ENCODE measurements around the gene SLC25A40. TPM values are rescaled to one million over a fixed set of nuclear protein-coding genes. Genes with fewer than 3 reads are reported as not detected.
"Not testable (repeated sequence)": the region's sequence is repeated elsewhere in the genome, so short reads cannot be mapped to it uniquely, and the experiment has no call there.

The SLC25A40 gene
- total RNA-seq, 1 experiment from 2014 or later, result 38.4 TPM

GRCh38 chr7:87872346-87872745 lies 3.8 kb downstream of the SLC25A40 start:
- no peak for DNase-seq (ENCODE audit: low spot score)

- no peak for DNase-seq (ENCODE audit: low spot score)
Measured at GRCh38 chr7:87870471-87870870, 5.7 kb downstream of the SLC25A40 start.

DNA sequence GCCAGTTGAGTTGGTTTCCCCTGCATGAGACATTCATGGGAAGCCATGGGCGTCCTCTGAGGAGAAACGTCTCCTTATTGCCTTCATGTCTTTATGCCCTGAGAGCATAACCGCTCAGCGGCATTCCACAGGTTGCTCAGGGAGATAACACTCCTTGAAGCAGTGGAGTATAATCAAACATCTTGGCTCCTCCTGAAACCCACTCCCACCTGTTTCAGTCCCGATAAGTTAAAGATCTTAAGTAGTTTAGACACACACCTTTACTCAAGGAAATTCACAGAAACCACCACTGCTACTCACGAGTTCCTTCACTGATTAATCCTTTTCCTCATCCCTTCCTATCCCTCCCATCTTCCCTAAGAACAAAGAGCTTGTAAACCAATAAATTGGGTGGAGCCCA lies 9.6 kb downstream of the SLC25A40 start:
- DNase-seq (ENCODE audit: low spot score), result not testable (repeated sequence)

GRCh38 chr7:87866089-87866488 lies 10.1 kb downstream of the SLC25A40 start:
- no peak for DNase-seq (ENCODE audit: low spot score)

DNA sequence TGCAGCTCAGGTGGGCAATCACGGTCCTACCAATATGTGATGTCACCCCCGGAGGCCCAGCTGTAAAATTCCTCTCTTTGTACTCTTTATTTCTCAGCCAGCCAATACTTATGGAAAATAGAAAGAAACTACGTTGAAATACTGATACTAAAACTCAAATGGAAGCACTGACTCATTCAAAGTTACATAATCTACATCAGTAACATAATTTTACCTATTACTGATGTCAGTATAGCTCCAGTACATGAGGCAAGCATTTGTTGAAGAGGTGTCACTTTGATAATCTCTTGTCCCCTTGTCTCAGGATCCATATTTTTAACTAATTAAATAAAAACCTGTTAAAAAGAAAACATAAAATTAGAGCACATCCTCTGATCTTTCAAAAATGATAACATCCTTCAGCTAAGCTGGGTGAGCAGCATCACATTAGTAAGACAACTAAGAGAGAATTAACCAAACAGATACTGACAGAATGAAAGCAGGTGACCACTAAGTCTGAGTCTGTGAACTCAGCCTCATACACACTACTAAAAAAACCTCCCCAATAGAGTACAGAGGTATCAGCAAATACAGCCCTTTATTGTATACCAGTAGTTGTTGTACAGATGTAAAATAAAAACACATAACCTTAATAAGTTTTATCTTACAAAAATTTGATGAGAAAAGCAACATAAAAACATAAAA lies 17.6 kb downstream of the SLC25A40 start:
- no peak for DNase-seq (ENCODE audit: low spot score)

GRCh38 chr7:87853237-87853864 lies 22.8 kb downstream of the SLC25A40 start:
- DNase-seq (ENCODE audit: low spot score), result no peak

DNA sequence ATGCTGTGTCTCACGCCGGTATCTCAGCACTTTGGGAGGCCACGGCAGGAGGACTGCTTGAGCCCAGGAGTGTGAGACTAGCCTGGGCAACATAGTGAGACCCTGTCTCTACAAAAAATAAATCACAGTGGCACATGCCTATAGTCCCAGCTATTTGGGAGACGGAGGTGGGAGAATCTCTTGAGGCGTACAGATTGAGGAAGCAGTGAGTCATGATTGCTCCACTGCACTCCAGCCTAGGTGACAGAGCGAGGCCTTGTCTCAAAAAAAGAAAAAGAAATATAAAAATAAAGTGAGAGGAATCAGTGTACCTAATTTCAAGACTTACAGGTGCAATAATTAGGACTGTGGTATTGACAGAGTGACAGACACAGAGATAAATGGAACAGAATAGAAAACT lies 23.9 kb downstream of the SLC25A40 start:
- DNase-seq (ENCODE audit: low spot score), result no peak

DNA sequence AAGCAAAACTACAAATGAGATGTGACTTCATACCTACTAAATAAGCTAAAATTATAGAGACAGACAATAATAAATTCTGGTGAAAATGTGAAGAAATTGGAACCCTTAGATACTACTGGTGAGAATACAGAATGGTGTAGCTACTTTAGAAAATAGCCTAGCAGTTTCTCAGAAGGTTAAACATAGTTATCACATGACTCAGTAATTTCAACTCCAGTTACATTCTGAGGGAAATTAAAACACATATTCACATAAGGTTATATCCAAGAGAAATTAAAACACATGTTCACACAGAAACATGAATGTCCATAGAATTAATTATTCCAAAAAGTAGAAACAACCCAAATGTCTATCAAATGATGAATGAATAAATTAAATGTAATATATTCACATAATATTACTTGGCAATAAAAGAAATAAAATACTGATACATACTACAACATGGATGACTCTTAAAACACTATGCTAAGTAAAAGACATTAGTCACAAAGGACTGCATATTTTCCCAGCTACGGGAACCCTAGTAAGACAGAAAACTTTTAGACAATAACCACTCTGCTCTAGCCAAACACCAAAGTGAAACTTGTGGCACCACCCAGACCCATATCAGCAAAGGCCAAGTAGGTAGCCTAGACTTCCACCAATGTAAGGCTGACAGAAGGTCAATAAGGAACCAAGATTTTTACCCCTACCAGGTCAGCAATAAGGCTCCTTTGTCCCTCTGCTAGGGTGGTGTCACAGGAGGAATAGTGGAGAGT lies 25.1 kb downstream of the SLC25A40 start:
- no peak for DNase-seq (ENCODE audit: low spot score)

GRCh38 chr7:87837597-87837996 lies 38.6 kb downstream of the SLC25A40 start:
- DNase-seq (ENCODE audit: low spot score), result no peak

DNA sequence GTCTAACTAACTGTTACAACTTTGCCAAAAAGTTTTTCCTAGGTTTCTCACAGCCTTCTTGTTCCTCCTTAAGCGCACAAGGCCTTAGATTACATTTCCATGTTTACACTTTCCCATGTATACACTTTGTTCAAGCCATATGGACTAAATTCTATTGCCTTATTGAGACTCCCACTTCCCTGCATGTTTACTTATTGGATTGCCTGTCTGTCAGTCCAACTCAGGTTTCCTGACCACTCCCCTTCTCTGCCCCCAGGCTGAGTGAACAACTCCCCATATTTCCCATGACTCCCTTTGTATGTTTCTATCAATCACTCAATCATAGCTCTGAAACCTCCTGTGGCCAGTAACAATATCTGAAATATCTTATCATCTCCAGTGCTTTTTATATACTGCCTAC lies 43.0 kb downstream of the SLC25A40 start:
- peak; percentile 10 for DNase-seq (ENCODE audit: low spot score)

- peak; percentile 54 for DNase-seq (ENCODE audit: low spot score)
Measured at GRCh38 chr7:87831097-87831496, 45.1 kb downstream of the SLC25A40 start.

DNA sequence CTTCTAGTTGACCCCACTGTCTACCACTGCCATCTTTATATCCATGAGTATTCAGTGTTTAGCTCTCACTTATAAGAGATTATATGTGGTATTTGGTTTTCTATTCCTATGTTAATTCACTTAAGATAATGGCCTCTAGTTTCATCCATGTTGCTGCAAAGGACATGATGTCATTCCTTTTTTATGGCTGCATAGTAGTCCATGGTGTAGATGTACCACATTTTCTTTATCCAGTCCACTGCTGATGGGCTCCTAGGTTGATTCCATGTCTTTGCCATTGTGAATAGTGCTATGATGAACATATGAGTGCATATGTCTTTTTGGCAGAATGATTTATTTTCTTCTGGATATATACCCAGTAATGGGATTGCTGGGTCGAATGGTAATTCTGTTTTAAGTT lies 47.8 kb downstream of the SLC25A40 start:
- not testable (repeated sequence) for DNase-seq (ENCODE audit: low spot score)

DNA sequence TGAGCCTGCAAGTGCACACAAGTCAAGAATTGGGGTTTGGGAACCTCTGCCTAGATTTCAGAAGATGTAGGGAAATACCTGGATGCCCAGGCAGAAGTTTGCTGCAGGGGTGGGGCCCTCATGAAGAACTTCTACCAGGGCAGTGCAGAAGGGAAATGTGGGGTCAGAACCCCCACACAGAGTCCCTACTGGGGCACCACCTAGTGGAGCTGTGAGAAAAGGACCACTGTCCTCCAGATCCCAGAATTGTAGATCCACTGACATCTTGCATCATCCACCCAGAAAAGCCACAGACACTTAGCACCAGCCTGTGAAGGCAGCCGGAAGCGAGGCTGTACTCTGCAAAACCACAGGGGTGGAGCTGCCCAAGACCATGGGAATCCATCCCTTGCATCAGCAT lies 50.8 kb downstream of the SLC25A40 start:
- DNase-seq (ENCODE audit: low spot score), result peak; percentile 68

- DNase-seq (ENCODE audit: low spot score), result not testable (repeated sequence)
Measured at GRCh38 chr7:87822056-87822455, 54.1 kb downstream of the SLC25A40 start.

- no peak for DNase-seq (ENCODE audit: low spot score)
Measured at GRCh38 chr7:87818336-87818735, 57.8 kb downstream of the SLC25A40 start.

DNA sequence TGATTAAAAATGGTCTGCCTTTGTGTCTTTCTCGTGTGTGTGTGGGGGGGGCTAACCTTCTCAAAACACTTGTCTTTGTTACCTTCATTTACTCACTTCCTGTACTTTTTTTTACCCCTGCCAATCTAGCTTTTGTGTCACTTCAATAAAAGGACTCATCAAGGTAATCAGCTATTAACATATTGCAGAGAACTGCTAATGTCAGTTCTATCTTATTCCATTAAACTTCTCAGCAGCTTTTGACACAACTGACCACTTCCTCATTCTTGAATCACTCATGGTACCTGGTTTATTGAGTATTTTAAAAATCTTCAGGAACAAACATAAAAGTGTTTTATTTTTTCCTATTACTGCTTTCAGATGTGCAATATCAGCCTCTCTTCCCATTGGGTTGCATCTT lies 59.8 kb downstream of the SLC25A40 start:
- no peak for DNase-seq (ENCODE audit: low spot score)

- DNase-seq (ENCODE audit: low spot score), result no peak
Measured at GRCh38 chr7:87810726-87811125, 65.4 kb downstream of the SLC25A40 start.

- no peak for DNase-seq (ENCODE audit: low spot score)
Measured at GRCh38 chr7:87810130-87810529, 66.0 kb downstream of the SLC25A40 start.

- DNase-seq (ENCODE audit: low spot score), result no peak
Measured at GRCh38 chr7:87806150-87806549, 70.0 kb downstream of the SLC25A40 start.

GRCh38 chr7:87797798-87798403 lies 78.3 kb downstream of the SLC25A40 start:
- DNase-seq (ENCODE audit: low spot score), result peak; percentile 66

GRCh38 chr7:87797395-87797794 lies 78.8 kb downstream of the SLC25A40 start:
- DNase-seq (ENCODE audit: low spot score), result no peak

DNA sequence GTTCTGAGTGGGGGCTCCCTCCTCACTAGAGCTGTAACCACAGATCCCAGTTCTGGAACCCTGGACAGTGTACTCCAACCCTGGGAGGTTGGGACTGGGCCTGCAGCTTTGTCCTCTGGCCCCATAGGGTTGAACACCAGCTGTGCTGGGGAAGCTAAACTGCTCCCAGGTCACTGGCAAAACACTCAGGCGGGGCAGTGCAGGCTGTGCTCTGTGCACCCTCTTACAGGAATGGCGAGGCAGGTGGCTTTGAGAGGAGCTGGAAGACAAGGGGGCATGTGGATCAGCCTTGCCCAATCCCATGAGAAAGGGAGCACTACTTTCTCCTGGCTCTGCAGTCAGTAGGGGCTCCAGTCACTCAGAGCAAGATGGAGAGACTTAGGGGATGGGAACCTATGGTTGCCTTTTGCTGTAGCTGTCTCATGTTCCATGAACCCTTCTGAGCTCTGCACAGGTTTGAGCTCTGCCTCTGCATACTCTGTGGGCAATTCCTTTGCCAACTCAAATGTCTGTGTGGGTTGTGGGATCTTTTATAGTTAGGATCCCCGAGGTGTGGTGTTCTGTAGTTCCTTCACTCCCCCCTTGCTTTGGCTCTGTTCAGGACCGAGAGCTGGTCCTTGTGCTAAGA lies 90.7 kb downstream of the SLC25A40 start:
- DNase-seq (ENCODE audit: low spot score), result no peak

Measured in H4 (cell line).